MCF 10A (cell line): ENCODE results near the gene KRT77. TPM values are rescaled to one million over a fixed set of nuclear protein-coding genes. Genes with fewer than 3 reads are reported as not detected.

ENCODE experiments used
- BruUV-seq: library from RNA; stranded (reverse); fragments of 400-500 nt; replicated peaks from 2 replicates; lab custom pipeline; 2021; lab: Mats Ljungman, UMichigan
- CTCF ChIA-PET: fragments of 300-600 bp; sonication (Branson Sonifier 250); formaldehyde crosslinking; extraction: SDS; loops from one replicate; lab custom pipeline; 2021; ENCODE audit warnings: antibody characterized with exemption, inconsistent platforms; lab: Yijun Ruan, JAX
- POLR2A ChIA-PET: fragments of 300-600, 350-650 bp; sonication (Branson Sonifier 250); formaldehyde crosslinking; extraction: SDS; loops from one replicate; lab custom pipeline; 2020; ENCODE audit warnings: antibody characterized with exemption, inconsistent platforms; lab: Yijun Ruan, JAX
- DNase-seq: peaks from one replicate; pipeline ENCODE4 v3.0.0-alpha.2; 2018; ENCODE audit not compliant: unreplicated experiment
- H3K27ac Mint-ChIP-seq: one replicate; pipeline ENCODE4 v1.8.0; 2022; ENCODE audit warnings: mild to moderate bottlenecking, low read depth, mixed read lengths; ENCODE audit not compliant: unreplicated experiment
- H3K27me3 Mint-ChIP-seq: one replicate; pipeline ENCODE4 v1.8.0; 2022; ENCODE audit warnings: mixed read lengths; ENCODE audit not compliant: insufficient read depth, unreplicated experiment
- H3K36me3 Mint-ChIP-seq: one replicate; pipeline ENCODE4 v1.8.0; 2022; ENCODE audit warnings: mild to moderate bottlenecking, moderate library complexity, mixed read lengths; ENCODE audit not compliant: insufficient read depth, unreplicated experiment
- H3K4me1 Mint-ChIP-seq: one replicate; pipeline ENCODE4 v1.8.0; 2022; ENCODE audit warnings: mixed read lengths; ENCODE audit not compliant: insufficient read depth, unreplicated experiment
- H3K4me3 Mint-ChIP-seq: one replicate; pipeline ENCODE4 v1.8.0; 2022; ENCODE audit warnings: mild to moderate bottlenecking, moderate library complexity, mixed read lengths; ENCODE audit not compliant: unreplicated experiment
- H3K9me3 Mint-ChIP-seq: one replicate; pipeline ENCODE4 v1.8.0; 2022; ENCODE audit warnings: mixed read lengths; ENCODE audit not compliant: unreplicated experiment
- CTCF ChIP-seq: fragments of 200-600 bp; IDR thresholded peaks from one replicate; pipeline ENCODE4 v1.8.0; 2022; ENCODE audit warnings: antibody characterized with exemption, mild to moderate bottlenecking; ENCODE audit not compliant: unreplicated experiment
- intact Hi-C: fragments of 100-400 bp; cut with micrococcal nuclease; formaldehyde crosslinking; loops from 2 replicates; pipeline ENCODE4 v1.14.1; 2022
- total RNA-seq: library from RNA; stranded (reverse); gene quantifications from 2 replicates; pipeline ENCODE4 v1.2.3, GENCODE V29; 2022

The KRT77 gene
- total RNA-seq, 1 experiment from 2014 or later: not detected

- Mint-ChIP-seq H3K9me3 (no peaks in the 10 kb centered on the region), H3K4me3 (no peak overlapping the region), H3K4me1 (peaks cover 6% of the 10 kb centered on the region), H3K27me3 (peaks cover 59% of the 10 kb centered on the region), H3K27ac (no peak overlapping the region), H3K36me3 (no peaks in the 10 kb centered on the region)
- ChIA-PET CTCF (no interaction called here), POLR2A (no interaction called here)
- peak; percentile 54 for DNase-seq
- no TSS peak for BruUV-seq
- no peak for TF ChIP-seq CTCF
- intact Hi-C loops: no loop called here
Measured at GRCh38 chr12:52682381-52682660, 21.0 kb downstream of the KRT77 start.

- ChIA-PET CTCF (no interaction called here), POLR2A (no interaction called here)
- H3K4me1 Mint-ChIP-seq: peaks cover 6% of the 10 kb centered on the region
- H3K27me3 Mint-ChIP-seq: peaks cover 65% of the 10 kb centered on the region
- no peak for DNase-seq
- no peaks in the 10 kb centered on the region for H3K36me3 Mint-ChIP-seq
- intact Hi-C loops: no loop called here
- no peak overlapping the region for H3K4me3 Mint-ChIP-seq
- no peak overlapping the region for H3K27ac Mint-ChIP-seq
- H3K9me3 Mint-ChIP-seq: no peaks in the 10 kb centered on the region
- TF ChIP-seq CTCF: no peak
- no TSS peak for BruUV-seq
Measured at GRCh38 chr12:52681526-52682380, 21.6 kb downstream of the KRT77 start.

DNA sequence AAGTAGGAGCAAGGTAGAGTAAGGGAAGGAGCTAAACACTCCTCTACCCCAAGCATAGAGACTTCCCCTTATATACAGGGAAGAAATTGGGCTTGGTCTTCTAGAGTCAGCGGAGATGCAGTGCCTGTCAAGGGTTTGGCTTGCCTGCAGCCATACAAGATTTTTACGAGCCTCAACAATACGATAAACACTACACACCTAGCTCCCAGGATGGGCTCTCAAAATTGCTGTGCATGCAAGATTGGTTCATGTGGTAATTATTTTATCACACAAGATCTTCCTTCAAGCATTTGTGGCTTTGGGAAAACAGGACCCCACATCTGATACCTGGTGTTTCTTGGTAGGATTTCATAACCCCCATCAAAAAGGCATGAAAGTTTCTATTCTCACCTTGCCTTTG, 23.0 kb downstream of the KRT77 start, which contains the start of gene KRT1:
TSS of gene KRT1 (minus strand) at position 45 of the 400 bp plus-strand sequence. CDS start 59 bp downstream, outside the sequence.
- Mint-ChIP-seq H3K27ac (no peak within 1 kb of the TSS), H3K27me3 (peaks cover 77% of the 10 kb centered on the region), H3K4me1 (peaks cover 6% of the 10 kb centered on the region), H3K9me3 (no peaks in the 10 kb centered on the region), H3K36me3 (no peaks in the 10 kb centered on the region), H3K4me3 (no peak within 1 kb of the TSS)
- TF ChIP-seq CTCF: no peak
- POLR2A ChIA-PET: interaction anchor here (0.8 kb wide), 1 partner anchor 29 kb away, joined by 3 read pairs; no protein-coding TSS in a partner anchor
- no peak for DNase-seq
- CTCF ChIA-PET: interaction anchor here (0.7 to 1.2 kb wide), 4 partner anchors 155 to 401 kb away, joined by 3 to 4 read pairs (median 3); no protein-coding TSS in a partner anchor
- BruUV-seq: no TSS peak
- intact Hi-C loops: no loop called here

- no peak overlapping the region for H3K4me3 Mint-ChIP-seq
- intact Hi-C loops: no loop called here
- no peak overlapping the region for H3K27ac Mint-ChIP-seq
- no peak for TF ChIP-seq CTCF
- POLR2A ChIA-PET: no interaction called here
- H3K4me1 Mint-ChIP-seq: peaks cover 6% of the 10 kb centered on the region
- BruUV-seq: no TSS peak
- no peaks in the 10 kb centered on the region for H3K9me3 Mint-ChIP-seq
- CTCF ChIA-PET: interaction anchor here (0.8 to 1.2 kb wide), 2 partner anchors 155 to 186 kb away, joined by 3 to 4 read pairs; no protein-coding TSS in a partner anchor
- no peaks in the 10 kb centered on the region for H3K36me3 Mint-ChIP-seq
- peaks cover 77% of the 10 kb centered on the region for H3K27me3 Mint-ChIP-seq
- no peak for DNase-seq
Measured at GRCh38 chr12:52679875-52680274, 23.4 kb downstream of the KRT77 start.
